Chondrocyte (in vitro differentiated cells): ENCODE results near the gene AVL9. TPM values are rescaled to one million over a fixed set of nuclear protein-coding genes. Genes with fewer than 3 reads are reported as not detected.

Experiments
- DNase-seq: peaks from one replicate; pipeline ENCODE4 v3.0.0; 2021; ENCODE audit warnings: mixed read lengths, low spot score
- H3K27ac Mint-ChIP-seq: one replicate; pipeline ENCODE4 v1.8.0; 2021; ENCODE audit warnings: mild to moderate bottlenecking, moderate library complexity, mixed read lengths; ENCODE audit not compliant: unreplicated experiment
- H3K27me3 Mint-ChIP-seq: 2 replicates; pipeline ENCODE4 v1.8.0; 2021; ENCODE audit warnings: low read depth, mixed read lengths
- H3K36me3 Mint-ChIP-seq: 2 replicates; pipeline ENCODE4 v1.8.0; 2021; ENCODE audit warnings: low read depth, mixed read lengths
- H3K4me1 Mint-ChIP-seq: 2 replicates; pipeline ENCODE4 v1.8.0; 2021; ENCODE audit warnings: low read depth, mild to moderate bottlenecking, mixed read lengths
- H3K4me3 Mint-ChIP-seq: one replicate; pipeline ENCODE4 v1.8.0; 2021; ENCODE audit warnings: mild to moderate bottlenecking, moderate library complexity, mixed read lengths; ENCODE audit not compliant: unreplicated experiment
- H3K9me3 Mint-ChIP-seq: 2 replicates; pipeline ENCODE4 v1.8.0; 2021; ENCODE audit warnings: low read depth, mixed read lengths
- total RNA-seq: library from RNA; stranded (reverse); gene quantifications from 3 replicates; pipeline ENCODE4 v1.2.1, GENCODE V29; 2021
- TF ChIP-seq, protein P1 (sequence below): fragments of 200-600 bp; sonication (generic); IDR thresholded peaks from 2 replicates; pipeline ENCODE4 v1.5.0; 2021; ENCODE audit warnings: antibody characterized with exemption, mild to moderate bottlenecking, moderate library complexity

Gene AVL9
- total RNA-seq, 1 donor from 2014 or later = 30.4 TPM

DNA sequence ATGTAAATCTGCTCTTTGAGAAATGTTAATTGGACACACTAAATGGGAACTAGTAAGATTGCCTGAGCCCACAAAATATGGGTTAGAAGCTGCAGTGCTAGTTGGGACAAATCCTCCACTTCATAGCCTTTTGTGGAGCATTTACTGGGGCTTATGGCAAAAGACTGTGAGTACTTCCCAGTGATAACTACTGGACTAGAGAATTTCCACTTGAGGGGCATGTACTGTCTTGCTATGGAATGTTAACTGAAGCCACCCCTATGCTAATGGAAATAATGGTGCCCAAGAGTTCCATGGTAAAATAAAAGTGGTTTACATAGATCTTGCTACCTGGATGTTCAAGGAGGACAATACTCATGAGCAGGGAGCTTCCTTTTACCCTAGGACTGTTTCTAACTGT lies 29.3 kb downstream of the AVL9 start:
- no peak overlapping the region for H3K27ac Mint-ChIP-seq
- no peak overlapping the region for H3K4me3 Mint-ChIP-seq
- no peaks in the 10 kb centered on the region for H3K4me1 Mint-ChIP-seq
- no peak for DNase-seq
- peaks cover 3% of the 10 kb centered on the region for H3K9me3 Mint-ChIP-seq
- peaks cover 2% of the 10 kb centered on the region for H3K36me3 Mint-ChIP-seq
- TF ChIP-seq, protein P1, sequence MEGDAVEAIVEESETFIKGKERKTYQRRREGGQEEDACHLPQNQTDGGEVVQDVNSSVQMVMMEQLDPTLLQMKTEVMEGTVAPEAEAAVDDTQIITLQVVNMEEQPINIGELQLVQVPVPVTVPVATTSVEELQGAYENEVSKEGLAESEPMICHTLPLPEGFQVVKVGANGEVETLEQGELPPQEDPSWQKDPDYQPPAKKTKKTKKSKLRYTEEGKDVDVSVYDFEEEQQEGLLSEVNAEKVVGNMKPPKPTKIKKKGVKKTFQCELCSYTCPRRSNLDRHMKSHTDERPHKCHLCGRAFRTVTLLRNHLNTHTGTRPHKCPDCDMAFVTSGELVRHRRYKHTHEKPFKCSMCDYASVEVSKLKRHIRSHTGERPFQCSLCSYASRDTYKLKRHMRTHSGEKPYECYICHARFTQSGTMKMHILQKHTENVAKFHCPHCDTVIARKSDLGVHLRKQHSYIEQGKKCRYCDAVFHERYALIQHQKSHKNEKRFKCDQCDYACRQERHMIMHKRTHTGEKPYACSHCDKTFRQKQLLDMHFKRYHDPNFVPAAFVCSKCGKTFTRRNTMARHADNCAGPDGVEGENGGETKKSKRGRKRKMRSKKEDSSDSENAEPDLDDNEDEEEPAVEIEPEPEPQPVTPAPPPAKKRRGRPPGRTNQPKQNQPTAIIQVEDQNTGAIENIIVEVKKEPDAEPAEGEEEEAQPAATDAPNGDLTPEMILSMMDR = no peak
- no peaks in the 10 kb centered on the region for H3K27me3 Mint-ChIP-seq

DNA sequence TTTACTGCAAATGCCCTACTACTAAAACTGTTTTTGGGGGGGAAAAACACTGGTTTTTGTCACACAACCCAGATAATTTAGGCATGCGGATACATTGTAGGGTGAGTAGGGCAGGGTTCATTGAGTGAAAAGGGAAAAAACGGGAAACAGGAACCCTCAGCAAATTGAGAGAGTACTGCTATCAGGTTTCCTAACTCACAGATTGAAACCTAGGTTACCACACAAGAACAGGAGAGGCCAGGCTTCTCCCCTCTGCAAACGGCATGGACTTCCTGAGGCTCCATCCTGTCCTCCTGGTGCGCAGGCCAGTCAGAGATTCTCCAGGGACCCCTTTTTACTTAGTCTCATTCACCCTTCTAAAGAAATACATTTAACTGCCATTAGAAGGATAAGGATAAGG lies 30.6 kb downstream of the AVL9 start:
- Mint-ChIP-seq H3K4me3 (no peak overlapping the region), H3K27me3 (no peaks in the 10 kb centered on the region), H3K9me3 (no peaks in the 10 kb centered on the region), H3K36me3 (no peaks in the 10 kb centered on the region), H3K4me1 (no peaks in the 10 kb centered on the region), H3K27ac (no peak overlapping the region)
- no peak for DNase-seq
- TF ChIP-seq, protein P1 = no peak

DNA sequence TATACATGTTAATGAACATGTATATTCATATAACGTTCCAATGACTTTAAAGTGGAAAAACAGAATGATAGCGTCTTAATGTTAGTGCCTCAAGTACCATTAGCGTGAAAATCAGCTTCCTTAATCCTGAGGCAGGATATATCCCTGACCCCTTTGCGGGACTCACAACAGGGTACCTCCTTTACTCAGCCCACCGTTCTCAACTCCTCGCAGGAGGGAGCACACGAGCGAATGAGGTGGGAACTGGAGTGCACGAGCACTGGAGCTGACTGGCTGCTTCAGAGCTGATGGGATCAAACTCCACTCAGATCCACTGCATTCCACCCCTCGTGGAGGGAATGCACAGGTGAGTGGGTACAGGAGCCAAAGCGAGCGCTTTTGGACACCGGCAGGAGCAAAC lies 36.1 kb downstream of the AVL9 start:
- peaks cover 17% of the 10 kb centered on the region for H3K4me1 Mint-ChIP-seq
- no peaks in the 10 kb centered on the region for H3K9me3 Mint-ChIP-seq
- H3K27ac Mint-ChIP-seq = no peak overlapping the region
- no peak for DNase-seq
- H3K36me3 Mint-ChIP-seq = no peaks in the 10 kb centered on the region
- no peaks in the 10 kb centered on the region for H3K27me3 Mint-ChIP-seq
- H3K4me3 Mint-ChIP-seq = no peak overlapping the region
- TF ChIP-seq, protein P1 = no peak

DNA sequence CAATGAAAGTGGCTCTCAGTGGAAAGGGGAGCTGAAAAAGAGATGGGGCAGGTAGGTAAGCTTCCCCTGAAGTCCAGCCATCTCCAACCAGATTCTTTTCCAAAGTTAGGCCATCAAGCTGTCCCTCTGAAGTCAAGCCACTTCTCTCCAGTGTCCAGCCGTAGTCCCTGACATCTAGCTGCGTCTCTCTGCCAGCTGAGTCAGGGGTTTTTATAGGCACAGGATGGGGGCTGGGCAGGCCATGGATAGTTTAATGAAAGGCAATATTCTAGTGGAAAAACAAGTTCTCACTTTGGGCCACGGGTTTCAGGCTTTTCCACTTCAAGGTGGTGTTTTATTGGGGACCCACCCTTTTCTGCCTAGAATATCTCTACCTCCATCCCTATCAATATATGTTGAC lies 36.8 kb downstream of the AVL9 start:
- H3K4me3 Mint-ChIP-seq = no peak overlapping the region
- no peaks in the 10 kb centered on the region for H3K36me3 Mint-ChIP-seq
- no peak for DNase-seq
- H3K27ac Mint-ChIP-seq = no peak overlapping the region
- H3K9me3 Mint-ChIP-seq = no peaks in the 10 kb centered on the region
- TF ChIP-seq, protein P1 = no peak
- no peaks in the 10 kb centered on the region for H3K27me3 Mint-ChIP-seq
- peaks cover 24% of the 10 kb centered on the region for H3K4me1 Mint-ChIP-seq

DNA sequence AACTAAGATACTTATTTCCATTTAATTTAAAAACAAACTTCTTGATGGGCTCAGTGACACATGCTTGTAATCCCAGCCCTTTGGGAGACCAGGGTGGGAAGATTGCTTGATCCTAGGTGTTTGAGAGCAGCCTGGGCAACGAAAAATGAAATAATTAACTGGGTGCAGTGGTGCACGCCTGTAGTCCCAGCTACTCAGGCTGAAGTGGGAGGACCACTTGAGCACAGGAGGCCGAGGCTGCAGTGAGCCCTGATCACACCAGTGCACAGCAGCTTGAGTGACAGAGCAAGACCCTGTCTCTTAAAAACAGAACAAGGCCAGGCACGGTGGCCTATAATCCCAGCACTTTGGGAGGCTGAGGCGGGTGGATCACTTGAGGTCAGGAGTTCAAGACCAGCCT lies 37.4 kb downstream of the AVL9 start:
- no peak for DNase-seq
- Mint-ChIP-seq H3K27ac (no peak overlapping the region), H3K9me3 (no peaks in the 10 kb centered on the region), H3K36me3 (no peaks in the 10 kb centered on the region), H3K4me3 (no peak overlapping the region), H3K4me1 (peaks cover 27% of the 10 kb centered on the region), H3K27me3 (no peaks in the 10 kb centered on the region)
- TF ChIP-seq, protein P1 = no peak
